HEK293 (cell line): ENCODE data around the gene SHBG.

Source experiments
- CTCF ChIA-PET: fragments of 350-600 bp; formaldehyde crosslinking; extraction: SDS; loops from one replicate; lab custom pipeline; 2021; ENCODE audit warnings: antibody characterized with exemption; lab: Yijun Ruan, JAX
- POLR2A ChIA-PET: fragments of 300-600 bp; formaldehyde crosslinking; extraction: SDS; loops from one replicate; lab custom pipeline; 2020; ENCODE audit warnings: antibody characterized with exemption, inconsistent platforms; lab: Yijun Ruan, JAX
- H3K27ac ChIP-seq: fragments of 200-500 bp; sonication (Bioruptor generic); 2 replicates; pipeline ENCODE4 v1.5.1; 2014; ENCODE audit warnings: low read depth, low read length, control low read depth, inconsistent platforms; ENCODE audit errors: extremely low read depth
- H3K36me3 ChIP-seq, 2 experiments: fragments of 200-500 bp in 1 of 2; sonication (Bioruptor generic) in 1 of 2; 1 replicate in 1 of 2; 2 replicates in 1 of 2; pipeline ENCODE4 v1.5.1; 2014 to 2017; ENCODE audit warnings: inconsistent platforms in 2 of 2, low read length in 2 of 2; ENCODE audit not compliant: control insufficient read depth in 2 of 2, insufficient read depth in 1 of 2
- H3K4me1 ChIP-seq: fragments of 200-500 bp; sonication (Bioruptor generic); 2 replicates; pipeline ENCODE4 v1.5.1; 2014; ENCODE audit warnings: mild to moderate bottlenecking, low read length, inconsistent platforms; ENCODE audit not compliant: control insufficient read depth, insufficient read depth
- H3K4me3 ChIP-seq: 2 replicates; pipeline ENCODE4 v1.5.1; 2011; ENCODE audit warnings: low read depth, mild to moderate bottlenecking, control low read depth, low read length, moderate library complexity
- H3K9me3 ChIP-seq: fragments of 200-500 bp; sonication (Bioruptor generic); 2 replicates; pipeline ENCODE4 v1.5.1; 2014; ENCODE audit warnings: low read depth, low read length, inconsistent platforms; ENCODE audit not compliant: control insufficient read depth, insufficient read depth
- ATF2 ChIP-seq: fragments of 450-650 bp; formaldehyde crosslinking; IDR thresholded peaks from 2 replicates; pipeline ENCODE4 v1.5.1; 2016; ENCODE audit warnings: missing biosample characterization, missing genetic modification characterization, low read depth
- CTCF ChIP-seq: fragments of 450-650 bp; formaldehyde crosslinking; IDR thresholded peaks from 2 replicates; pipeline ENCODE4 v1.5.1; 2016; ENCODE audit warnings: missing biosample characterization, missing genetic modification characterization
- KLF10 ChIP-seq: fragments of 450-650 bp; IDR thresholded peaks from 2 replicates; pipeline ENCODE4 v1.5.1; 2018; ENCODE audit warnings: missing biosample characterization, mild to moderate bottlenecking, missing genetic modification characterization
- PATZ1 ChIP-seq: fragments of 450-650 bp; formaldehyde crosslinking; IDR thresholded peaks from 2 replicates; pipeline ENCODE4 v1.5.1; 2016; ENCODE audit warnings: missing biosample characterization, missing genetic modification characterization
- PRDM10 ChIP-seq: fragments of 450-650 bp; formaldehyde crosslinking; IDR thresholded peaks from 2 replicates; pipeline ENCODE4 v1.5.1; 2016; ENCODE audit warnings: missing biosample characterization, missing genetic modification characterization
- REPIN1 ChIP-seq: fragments of 450-650 bp; formaldehyde crosslinking; IDR thresholded peaks from 2 replicates; pipeline ENCODE4 v1.5.1; 2017; ENCODE audit warnings: missing biosample characterization, missing genetic modification characterization, low read depth
- SETDB1 ChIP-seq: IDR thresholded peaks from one replicate; pipeline ENCODE4 v1.6.1; 2017; ENCODE audit warnings: mild to moderate bottlenecking, low read length, moderate library complexity, mixed read lengths; ENCODE audit not compliant: insufficient read length
- SP3 ChIP-seq: fragments of 450-650 bp; formaldehyde crosslinking; IDR thresholded peaks from 2 replicates; pipeline ENCODE4 v1.5.1; 2016; ENCODE audit warnings: missing biosample characterization, missing genetic modification characterization
- ZBTB10 ChIP-seq: fragments of 450-650 bp; formaldehyde crosslinking; IDR thresholded peaks from 2 replicates; pipeline ENCODE4 v1.5.1; 2016; ENCODE audit warnings: missing biosample characterization, missing genetic modification characterization
- ZBTB48 ChIP-seq: fragments of 450-650 bp; formaldehyde crosslinking; IDR thresholded peaks from 2 replicates; pipeline ENCODE4 v1.5.1; 2016; ENCODE audit warnings: missing biosample characterization, missing genetic modification characterization
- ZEB2 ChIP-seq: fragments of 450-650 bp; formaldehyde crosslinking; IDR thresholded peaks from 2 replicates; pipeline ENCODE4 v1.5.1; 2016; ENCODE audit warnings: missing biosample characterization, missing genetic modification characterization
- ZIC2 ChIP-seq: fragments of 450-650 bp; formaldehyde crosslinking; IDR thresholded peaks from 2 replicates; pipeline ENCODE4 v1.5.1; 2016; ENCODE audit warnings: missing biosample characterization, missing genetic modification characterization
- ZNF2 ChIP-seq: fragments of 450-650 bp; formaldehyde crosslinking; IDR thresholded peaks from 2 replicates; pipeline ENCODE4 v1.5.1; 2016; ENCODE audit warnings: missing biosample characterization, missing genetic modification characterization
- ZNF211 ChIP-seq: fragments of 450-650 bp; formaldehyde crosslinking; IDR thresholded peaks from 2 replicates; pipeline ENCODE4 v1.5.1; 2016; ENCODE audit warnings: low read depth, missing biosample characterization, missing genetic modification characterization
- ZNF335 ChIP-seq: fragments of 450-650 bp; formaldehyde crosslinking; conservative IDR thresholded peaks from 2 replicates; pipeline ENCODE4 v1.5.1; 2016; ENCODE audit warnings: missing biosample characterization, missing genetic modification characterization
- ZNF366 ChIP-seq: fragments of 450-650 bp; formaldehyde crosslinking; conservative IDR thresholded peaks from 2 replicates; pipeline ENCODE4 v1.5.1; 2016; ENCODE audit warnings: missing biosample characterization, missing genetic modification characterization
- ZNF416 ChIP-seq: fragments of 450-650 bp; formaldehyde crosslinking; IDR thresholded peaks from 2 replicates; pipeline ENCODE4 v1.5.1; 2016; ENCODE audit warnings: missing biosample characterization, missing genetic modification characterization
- ZNF580 ChIP-seq: fragments of 450-650 bp; formaldehyde crosslinking; IDR thresholded peaks from 2 replicates; pipeline ENCODE4 v1.5.1; 2016; ENCODE audit warnings: missing biosample characterization, missing genetic modification characterization
- ZNF600 ChIP-seq: fragments of 450-650 bp; formaldehyde crosslinking; IDR thresholded peaks from 2 replicates; pipeline ENCODE4 v1.5.1; 2016; ENCODE audit warnings: missing biosample characterization, missing genetic modification characterization
- ZNF654 ChIP-seq: fragments of 450-650 bp; formaldehyde crosslinking; IDR thresholded peaks from 2 replicates; pipeline ENCODE4 v1.5.1; 2016; ENCODE audit warnings: low read depth, missing biosample characterization, missing genetic modification characterization
- ZNF692 ChIP-seq: fragments of 450-650 bp; formaldehyde crosslinking; IDR thresholded peaks from 2 replicates; pipeline ENCODE4 v1.5.1; 2016; ENCODE audit warnings: missing biosample characterization, missing genetic modification characterization
- ZSCAN30 ChIP-seq: fragments of 450-650 bp; IDR thresholded peaks from 2 replicates; pipeline ENCODE4 v1.5.1; 2018; ENCODE audit warnings: missing biosample characterization, mild to moderate bottlenecking, missing genetic modification characterization, moderate library complexity
- ZXDB ChIP-seq: fragments of 450-650 bp; formaldehyde crosslinking; IDR thresholded peaks from 2 replicates; pipeline ENCODE4 v1.5.1; 2016; ENCODE audit warnings: missing biosample characterization, missing genetic modification characterization

Gene SHBG

GRCh38 chr17:7632492-7632894 lies 2.6 kb downstream of the SHBG start:
- no peaks in the 10 kb centered on the region for H3K9me3 ChIP-seq
- H3K4me1 ChIP-seq, result no peaks in the 10 kb centered on the region
- CTCF ChIA-PET, result interaction anchor here (0.6 to 10.7 kb wide), 33 partner anchors 8 to 587 kb away, joined by 3 to 207 read pairs (median 5); partner anchors contain the start of genes ATP1B2, DNAH2, FXR2 and MPDU1
- H3K4me3 ChIP-seq, result no peak overlapping the region
- POLR2A ChIA-PET, result interaction anchor here (2.0 to 9.6 kb wide), 3 partner anchors 17 to 54 kb away, joined by 8 to 215 read pairs (median 10); partner anchors contain the start of genes FXR2, MPDU1, TP53 and WRAP53
- H3K36me3 ChIP-seq, result no peaks in the 10 kb centered on the region
- peak overlapping the region; percentile 20; the same call in 1 of the 2 replicates for H3K27ac ChIP-seq
- TF ChIP-seq ZBTB10 (tag by site-specific recombination) (no peak), ZNF366 (tag by site-specific recombination) (peak; percentile 70), PATZ1 (peak; percentile 59), SETDB1 (no peak), ZNF416 (tag by site-specific recombination) (no peak), ZNF654 (tag by site-specific recombination) (peak; percentile 83), PRDM10 (tag by site-specific recombination) (peak; percentile 59), ATF2 (tag by site-specific recombination) (no peak), ZEB2 (tag by site-specific recombination) (0 out of 2 replicates have a peak, but pooled peaks have one; percentile 19), ZNF580 (tag by site-specific recombination) (0 out of 2 replicates have a peak, but pooled peaks have one; percentile 39), ZBTB48 (tag by site-specific recombination) (peak; percentile 67), ZNF2 (peak; percentile 32; the same call in 1 of the 2 replicates), SP3 (tag by site-specific recombination) (no peak), CTCF (tag by site-specific recombination) (peak; percentile 91), ZNF335 (peak; percentile 57), ZNF692 (peak; percentile 41; the same call in 1 of the 2 replicates), ZXDB (no peak), KLF10 (tag by site-specific recombination) (no peak), REPIN1 (tag by site-specific recombination) (no peak; the same call in 1 of the 2 replicates), ZIC2 (tag by site-specific recombination) (no peak), ZSCAN30 (tag by site-specific recombination) (0 out of 2 replicates have a peak, but pooled peaks have one; percentile 36), ZNF211 (tag by site-specific recombination) (no peak), ZNF600 (tag by site-specific recombination) (peak; percentile 79; the same call in 1 of the 2 replicates)
